NB4 (cell line): ENCODE measurements around the gene CDH13.

Experiments
- DNase-seq: peaks from one replicate; pipeline ENCODE4 v3.0.0; 2010; ENCODE audit warnings: low read depth
- H3K4me3 ChIP-seq: one replicate; pipeline ENCODE4 v1.5.1; 2011; ENCODE audit warnings: mild to moderate bottlenecking, low read depth, low read length, moderate library complexity
- CTCF ChIP-seq: IDR thresholded peaks from one replicate; pipeline ENCODE4 v1.5.1; 2012; ENCODE audit warnings: low read depth, low read length
- MAX ChIP-seq: IDR thresholded peaks from 2 replicates; pipeline ENCODE4 v1.6.1; 2011; ENCODE audit warnings: low read depth, low read length
- MYC ChIP-seq: IDR thresholded peaks from 2 replicates; pipeline ENCODE4 v1.6.1; 2011; ENCODE audit warnings: low read depth, low read length
- POLR2A ChIP-seq: IDR thresholded peaks from 2 replicates; pipeline ENCODE4 v1.6.1; 2011; ENCODE audit warnings: mild to moderate bottlenecking; ENCODE audit not compliant: insufficient read length; ENCODE audit errors: extremely low read depth

Gene CDH13

GRCh38 chr16:83619381-83620150 lies 992.8 kb downstream of the CDH13 start:
- H3K4me3 ChIP-seq = no peak overlapping the region
- TF ChIP-seq POLR2A = no peak
- TF ChIP-seq MAX = no peak
- no peak for TF ChIP-seq CTCF
- no peak for TF ChIP-seq MYC
- DNase-seq = no peak

- TF ChIP-seq MYC (no peak), MAX (no peak), CTCF (no peak), POLR2A (no peak)
- no peak for DNase-seq
- H3K4me3 ChIP-seq = no peak overlapping the region
Observed at GRCh38 chr16:83622010-83622409, 995.2 kb downstream of the CDH13 start.

- no peak for TF ChIP-seq POLR2A
- no peak for TF ChIP-seq CTCF
- TF ChIP-seq MAX = no peak
- no peak for TF ChIP-seq MYC
- H3K4me3 ChIP-seq = no peak overlapping the region
- no peak for DNase-seq
Observed at GRCh38 chr16:83623091-83623730, 996.4 kb downstream of the CDH13 start.

GRCh38 chr16:83623892-83624291 lies 997.1 kb downstream of the CDH13 start:
- H3K4me3 ChIP-seq = no peak overlapping the region
- DNase-seq = no peak
- TF ChIP-seq POLR2A = no peak
- no peak for TF ChIP-seq CTCF
- no peak for TF ChIP-seq MYC
- TF ChIP-seq MAX = no peak

GRCh38 chr16:83624429-83625120 lies 997.8 kb downstream of the CDH13 start:
- H3K4me3 ChIP-seq = no peak overlapping the region
- TF ChIP-seq MAX = no peak
- TF ChIP-seq MYC = no peak
- TF ChIP-seq POLR2A = no peak
- no peak for TF ChIP-seq CTCF
- DNase-seq = no peak
